IMR-90 (cell line): ENCODE data around the gene DDX50. TPM values are rescaled to one million over a fixed set of nuclear protein-coding genes. Genes with fewer than 3 reads are reported as not detected.

Source experiments
- ATAC-seq: fragments of 200-7000 bp; cut with Tn5 transposase; 2 replicates; pipeline ENCODE4 v1.9.1; 2020; ENCODE audit warnings: low read depth, mild to moderate bottlenecking, moderate library complexity
- BruUV-seq: library from RNA; stranded (reverse); fragments of 400-500 nt; replicated peaks from 2 replicates; lab custom pipeline; 2021; lab: Mats Ljungman, UMichigan
- CTCF ChIA-PET: fragments of 300-600 bp; formaldehyde crosslinking; extraction: SDS; loops from one replicate; lab custom pipeline; 2021; ENCODE audit warnings: antibody characterized with exemption; lab: Yijun Ruan, JAX
- POLR2A ChIA-PET: fragments of 300-600 bp; sonication (Branson Sonifier 250); formaldehyde crosslinking; loops from one replicate; lab custom pipeline; 2022; ENCODE audit warnings: antibody characterized with exemption; ENCODE audit not compliant: unreplicated experiment; lab: Charles Lee
- DNase-seq: peaks from one replicate; pipeline ENCODE4 v3.0.0; 2013
- H2AFZ ChIP-seq: replicated peaks from 2 replicates; pipeline ENCODE3; 2013; ENCODE audit warnings: low read length, mild to moderate bottlenecking; ENCODE audit not compliant: poor library complexity
- H2AK5ac ChIP-seq: 2 replicates; pipeline ENCODE4 v1.6.1; 2013; ENCODE audit warnings: low read depth, low read length, inconsistent platforms
- H2AK9ac ChIP-seq: replicated peaks from 2 replicates; pipeline ENCODE3; 2013; ENCODE audit warnings: mild to moderate bottlenecking, low read depth, low read length, moderate library complexity; ENCODE audit not compliant: poor library complexity
- H2BK120ac ChIP-seq: 2 replicates; pipeline ENCODE4 v1.6.1; 2013; ENCODE audit warnings: low read depth, low read length, inconsistent platforms
- H2BK15ac ChIP-seq: 3 replicates; pipeline ENCODE4 v1.6.1; 2013; ENCODE audit warnings: low read depth, low read length, inconsistent platforms
- H2BK20ac ChIP-seq: 2 replicates; pipeline ENCODE4 v1.6.1; 2013; ENCODE audit warnings: low read depth, mild to moderate bottlenecking, inconsistent platforms, low read length, moderate library complexity
- H2BK5ac ChIP-seq: 2 replicates; pipeline ENCODE4 v1.6.1; 2013; ENCODE audit warnings: mild to moderate bottlenecking, low read depth, low read length, inconsistent platforms; ENCODE audit not compliant: poor library complexity, severe bottlenecking
- H3K14ac ChIP-seq: replicated peaks from 2 replicates; pipeline ENCODE4 v1.6.1; 2013; ENCODE audit warnings: low read depth, low read length, inconsistent platforms
- H3K18ac ChIP-seq: 2 replicates; pipeline ENCODE4 v1.6.1; 2013; ENCODE audit warnings: low read depth, low read length, control low read depth
- H3K23ac ChIP-seq: 2 replicates; pipeline ENCODE4 v1.6.1; 2013; ENCODE audit warnings: low read depth, low read length, inconsistent platforms
- H3K27ac ChIP-seq: 2 replicates; pipeline ENCODE4 v1.5.1; 2013; ENCODE audit warnings: mild to moderate bottlenecking, control low read depth, low read length; ENCODE audit not compliant: insufficient read depth
- H3K27me3 ChIP-seq: 2 replicates; pipeline ENCODE4 v1.6.1; 2013; ENCODE audit warnings: low read length; ENCODE audit not compliant: control insufficient read depth, insufficient read depth
- H3K36me3 ChIP-seq: 2 replicates; pipeline ENCODE4 v1.6.1; 2013; ENCODE audit warnings: low read length, mixed read lengths; ENCODE audit not compliant: control insufficient read depth, insufficient read depth
- H3K4ac ChIP-seq: 2 replicates; pipeline ENCODE4 v1.6.1; 2013; ENCODE audit warnings: low read depth, low read length, inconsistent platforms
- H3K4me1 ChIP-seq: 2 replicates; pipeline ENCODE4 v1.6.1; 2013; ENCODE audit warnings: low read length, mixed read lengths; ENCODE audit not compliant: control insufficient read depth, insufficient read depth
- H3K4me2 ChIP-seq: 2 replicates; pipeline ENCODE4 v1.6.1; 2013; ENCODE audit warnings: low read depth, mild to moderate bottlenecking, control low read depth, low read length, moderate library complexity
- H3K4me3 ChIP-seq: 2 replicates; pipeline ENCODE4 v1.5.1; 2013; ENCODE audit warnings: low read depth, mild to moderate bottlenecking, control low read depth, low read length, moderate library complexity; ENCODE audit not compliant: insufficient read depth
- H3K56ac ChIP-seq: 2 replicates; pipeline ENCODE4 v1.6.1; 2013; ENCODE audit warnings: low read length, inconsistent platforms; ENCODE audit not compliant: insufficient read depth; ENCODE audit errors: extremely low read depth
- H3K79me1 ChIP-seq, 2 experiments: 2 replicates each; pipeline ENCODE4 v1.6.1; 2013; ENCODE audit warnings: low read length in 2 of 2, inconsistent platforms in 1 of 2, low read depth in 1 of 2
- H3K9ac ChIP-seq: 2 replicates; pipeline ENCODE4 v1.6.1; 2013; ENCODE audit warnings: low read depth, low read length, control low read depth
- H3K9me1 ChIP-seq: 2 replicates; pipeline ENCODE4 v1.6.1; 2013; ENCODE audit warnings: low read length, inconsistent platforms; ENCODE audit not compliant: insufficient read depth
- H3K9me3 ChIP-seq: 2 replicates; pipeline ENCODE4 v1.6.1; 2013; ENCODE audit warnings: low read length; ENCODE audit not compliant: control insufficient read depth, insufficient read depth
- H4K20me1 ChIP-seq: 2 replicates; pipeline ENCODE4 v1.6.1; 2013; ENCODE audit warnings: low read length, inconsistent platforms; ENCODE audit not compliant: insufficient read depth
- H4K5ac ChIP-seq: 2 replicates; pipeline ENCODE4 v1.6.1; 2013; ENCODE audit warnings: mild to moderate bottlenecking, low read depth, low read length, control low read depth
- H4K8ac ChIP-seq, 2 experiments: 2 replicates each; pipeline ENCODE4 v1.6.1; 2013; ENCODE audit warnings: low read depth in 2 of 2, low read length in 2 of 2, control low read depth in 1 of 2, inconsistent platforms in 1 of 2
- H4K91ac ChIP-seq: 2 replicates; pipeline ENCODE4 v1.6.1; 2013; ENCODE audit warnings: low read depth, low read length, inconsistent platforms; ENCODE audit not compliant: insufficient read depth
- CEBPB ChIP-seq: IDR thresholded peaks from 2 replicates; pipeline ENCODE4 v1.6.1; 2012; ENCODE audit warnings: low read depth, low read length, improper control_type of control experiment
- CHD1 ChIP-seq: IDR thresholded peaks from 2 replicates; pipeline ENCODE4 v1.6.1; 2012; ENCODE audit warnings: low read depth, low read length, improper control_type of control experiment
- CTCF ChIP-seq: conservative IDR thresholded peaks from 2 replicates; pipeline ENCODE4 v1.5.1; 2012; ENCODE audit warnings: mild to moderate bottlenecking, low read depth, low read length, improper control_type of control experiment
- FOS ChIP-seq: fragments of 150-350 bp; IDR thresholded peaks from 2 replicates; pipeline ENCODE4 v1.6.1; 2016; ENCODE audit warnings: low read depth, low read length
- MAZ ChIP-seq: IDR thresholded peaks from 2 replicates; pipeline ENCODE4 v1.6.1; 2012; ENCODE audit warnings: low read depth, mild to moderate bottlenecking, low read length, improper control_type of control experiment, moderate library complexity, borderline replicate concordance
- MXI1 ChIP-seq: IDR thresholded peaks from 2 replicates; pipeline ENCODE4 v1.6.1; 2012; ENCODE audit warnings: low read depth, mild to moderate bottlenecking, low read length, moderate library complexity, borderline replicate concordance
- WGBS, 2 experiments: methylation state at CpG; one replicate each; pipeline versions ENCODE4 v1.1.5 to v1.1.7; 2013; ENCODE audit warnings: missing lambda C conversion rate in 2 of 2; ENCODE audit not compliant: insufficient read length in 1 of 2; ENCODE audit errors: extremely low coverage in 2 of 2; 5-methylcytosine and 5-hydroxymethylcytosine counted together
- dilution Hi-C: fragments of 300-500 bp; cut with HindIII; formaldehyde crosslinking; loops from one replicate; pipeline ENCODE4 v1.14.3; 2018; ENCODE audit warnings: low sequenced_read_pairs; ENCODE audit not compliant: unreplicated experiment
- in situ Hi-C: fragments of 300-500 bp; cut with MboI; formaldehyde crosslinking; loops from 3 replicates; pipeline ENCODE4 v1.14.3; 2019; ENCODE audit warnings: low sequenced_read_pairs, inconsistent platforms, mixed read lengths
- intact Hi-C: fragments of 100-400 bp; cut with micrococcal nuclease; formaldehyde crosslinking; loops from 2 replicates; pipeline ENCODE4 v1.10.0; 2022
- polyA plus RNA-seq, 3 experiments: library from polyadenylated mRNA; depleted of rRNA; stranded (reverse); fragments of >200 nt; gene quantifications; 2 replicates each; pipeline ENCODE4 v1.2.3, GENCODE V29; 2012; ENCODE audit warnings: low replicate concordance in 1 of 3
- total RNA-seq: library from RNA; depleted of rRNA; stranded (reverse); fragments of >200 nt; gene quantifications from 2 replicates; pipeline ENCODE4 v1.2.3, GENCODE V29; 2012

Gene DDX50
- total and polyA plus RNA-seq, 2 of the 4 experiments (the other 2 are of a cell fraction) = 31.1 to 55.7 TPM

- in situ Hi-C loops = no loop called here
- no peak overlapping the region for H3K27ac ChIP-seq
- no peak for ATAC-seq
- H4K91ac ChIP-seq = no peak overlapping the region
- peaks cover 6 to 36% of the 10 kb centered on the region in 2 experiments for H3K79me1 ChIP-seq
- peaks cover 3% of the 10 kb centered on the region for H3K4me1 ChIP-seq
- no peaks in the 10 kb centered on the region for H3K9me3 ChIP-seq
- CTCF ChIA-PET = no interaction called here
- no peak for DNase-seq
- H3K36me3 ChIP-seq = peaks cover 7% of the 10 kb centered on the region
- dilution Hi-C loops = no loop called here
- H3K23ac ChIP-seq = no peak overlapping the region; the same call in 1 of the 2 replicates
- no peak overlapping the region for H2BK120ac ChIP-seq
- no peak overlapping the region for H2BK20ac ChIP-seq
- no TSS peak for BruUV-seq
- H2AK5ac ChIP-seq = no peak overlapping the region
- intact Hi-C loops = no loop called here
- no peak overlapping the region for H2BK15ac ChIP-seq
- POLR2A ChIA-PET = no interaction called here
- 90% methylated on average over 2 of the region's 3 CpGs; no CpG with 5 or more reads in 1 of the 2 experiments for WGBS, 2 experiments
- H2BK5ac ChIP-seq = no peak overlapping the region
- H4K20me1 ChIP-seq = peaks cover 40% of the 10 kb centered on the region
- no peaks in the 10 kb centered on the region for H3K27me3 ChIP-seq
- H2AK9ac ChIP-seq = no peak overlapping the region
- no peak overlapping the region for H3K18ac ChIP-seq
- H3K4ac ChIP-seq = no peak overlapping the region
- peak overlapping the region; percentile 68; the same call in 1 of the 2 replicates for H3K4me3 ChIP-seq
- H4K5ac ChIP-seq = no peak overlapping the region
- no peak for TF ChIP-seq FOS
- no peak for TF ChIP-seq CEBPB
- no peak for TF ChIP-seq CHD1
- TF ChIP-seq CTCF = no peak
- no peak for TF ChIP-seq MAZ
- TF ChIP-seq MXI1 = no peak
- peak overlapping the region; percentile 23; the same call in 1 of the 2 replicates for H3K14ac ChIP-seq
- H3K56ac ChIP-seq = no peak overlapping the region
- peak overlapping the region; percentile 83 for H3K4me2 ChIP-seq
- H3K9ac ChIP-seq = peak overlapping the region; percentile 1; the same call in 1 of the 2 replicates
- no peak overlapping the region for H4K8ac ChIP-seq
- no peak overlapping the region for H2AFZ ChIP-seq
- no peaks in the 10 kb centered on the region for H3K9me1 ChIP-seq
Observed at GRCh38 chr10:68957654-68958053, 56.5 kb downstream of the DDX50 start.
